ENCODE results near the gene PDIA5.

Gene PDIA5

GRCh38 chr3:123063034-123063433 lies 3.8 kb upstream of the PDIA5 start:
- no peak for TF ChIP-seq CTCF (IDR thresholded peaks at IDR 0.05; ENCODE audit: unreplicated experiment in 3 of 3)
- Mint-ChIP-seq H3K4me1 (peaks cover 13% of the 10 kb centered on the region), H3K4me3 (no peak overlapping the region), H3K36me3 (ENCODE audit: low read depth) (no peaks in the 10 kb centered on the region), H3K27ac (no peak overlapping the region), H3K27me3 (ENCODE audit: low read depth) (peaks cover 7% of the 10 kb centered on the region), H3K9me3 (no peaks in the 10 kb centered on the region)

GRCh38 chr3:123064506-123064905 lies 2.3 kb upstream of the PDIA5 start:
- H3K27me3 Mint-ChIP-seq (ENCODE audit: low read depth) = peaks cover 15% of the 10 kb centered on the region
- no peaks in the 10 kb centered on the region for H3K36me3 Mint-ChIP-seq (ENCODE audit: low read depth)
- H3K27ac Mint-ChIP-seq = no peak overlapping the region
- no peak for TF ChIP-seq CTCF (IDR thresholded peaks at IDR 0.05; ENCODE audit: unreplicated experiment in 3 of 3)
- H3K4me1 Mint-ChIP-seq = peaks cover 26% of the 10 kb centered on the region
- H3K4me3 Mint-ChIP-seq = peak overlapping the region; percentile 16 to 67 (median 28)
- no peaks in the 10 kb centered on the region for H3K9me3 Mint-ChIP-seq

GRCh38 chr3:123064914-123065313 lies 1.9 kb upstream of the PDIA5 start:
- Mint-ChIP-seq H3K36me3 (ENCODE audit: low read depth) (no peaks in the 10 kb centered on the region), H3K4me1 (peaks cover 26% of the 10 kb centered on the region), H3K27me3 (ENCODE audit: low read depth) (peaks cover 15% of the 10 kb centered on the region), H3K9me3 (no peaks in the 10 kb centered on the region), H3K27ac (no peak overlapping the region), H3K4me3 (peak overlapping the region in 2 of 3 experiments; percentile 28 to 67)
- TF ChIP-seq CTCF (IDR thresholded peaks at IDR 0.05; ENCODE audit: unreplicated experiment in 3 of 3) = no peak

GRCh38 chr3:123066599-123066895 lies 278 bp upstream of the PDIA5 start:
- peak overlapping the region; percentile 78 to 84 (median 83) for H3K4me3 Mint-ChIP-seq
- H3K27me3 Mint-ChIP-seq (ENCODE audit: low read depth) = peaks cover 15% of the 10 kb centered on the region
- no peak for TF ChIP-seq CTCF (IDR thresholded peaks at IDR 0.05; ENCODE audit: unreplicated experiment in 3 of 3)

GRCh38 chr3:123067689-123068600 lies 1.1 kb downstream of the PDIA5 start:
- Mint-ChIP-seq H3K27me3 (ENCODE audit: low read depth) (peaks cover 15% of the 10 kb centered on the region), H3K27ac (peak overlapping the region in 2 of 3 experiments; percentile 8 to 75), H3K4me1 (peaks cover 50% of the 10 kb centered on the region), H3K9me3 (no peaks in the 10 kb centered on the region), H3K36me3 (ENCODE audit: low read depth) (no peaks in the 10 kb centered on the region), H3K4me3 (peak overlapping the region; percentile 78 to 97 (median 86))
- TF ChIP-seq CTCF (IDR thresholded peaks at IDR 0.05; ENCODE audit: unreplicated experiment in 3 of 3) = no peak

More at GRCh38 chr3:123066599-123066895, 278 bp upstream of the PDIA5 start:
- Mint-ChIP-seq H3K27ac (peak overlapping the region in 2 of 3 experiments; percentile 5 to 26), H3K36me3 (ENCODE audit: low read depth) (no peaks in the 10 kb centered on the region), H3K4me1 (peaks cover 38% of the 10 kb centered on the region), H3K9me3 (no peaks in the 10 kb centered on the region)

Measured in nephron (organoid).